Myometrial cell (primary cell): Measurements from ENCODE around the gene USP54. TPM values are rescaled to one million over a fixed set of nuclear protein-coding genes. Genes with fewer than 3 reads are reported as not detected.

Source experiments
- total RNA-seq: library from RNA; depleted of rRNA; stranded (reverse); fragments of >200 nt; gene quantifications from 2 replicates; pipeline ENCODE4 v1.2.3, GENCODE V29; 2015

USP54 gene
- total RNA-seq: 17.9 and 23.4 TPM in 2 replicates

GRCh38 chr10:73590881-73591799 is at the start of gene USP54:
USP54 (minus strand) TSS chr10:73591342; CDS start chr10:73575658, 15,684 bp downstream.

GRCh38 chr10:73495884-73496674 is 95.1 kb downstream of the USP54 start, which contains the start of gene PPP3CB:
PPP3CB (minus strand) TSS chr10:73496024; CDS start chr10:73495889, 135 bp downstream.

Other genes with a start within 250 kb of the USP54 start
- gene CFAP70, start 232.5 kb downstream of the USP54 start, total RNA-seq: 0.18 and 0.29 TPM in 2 replicates
- gene ANXA7, start 177.3 kb downstream of the USP54 start, total RNA-seq: 159 and 183 TPM in 2 replicates
- 1.2 and 1.6 TPM in 2 replicates for gene MSS51, start 157.8 kb downstream of the USP54 start, total RNA-seq
- 16.1 and 28.0 TPM in 2 replicates for gene PPP3CB, start 95.3 kb downstream of the USP54 start, total RNA-seq
- 0.53 TPM in 1 of 2 replicates, not detected in the other for gene MYOZ1, start 50.1 kb upstream of the USP54 start, total RNA-seq
- gene SYNPO2L, start 64.7 kb upstream of the USP54 start, total RNA-seq: under 0.01 and 0.18 TPM in 2 replicates
- 1.6 TPM in 1 of 2 replicates, not detected in the other for gene AGAP5, start 106.8 kb upstream of the USP54 start, total RNA-seq
- 67.7 and 68.9 TPM in 2 replicates for gene SEC24C, start 153.0 kb upstream of the USP54 start, total RNA-seq
- 37.2 and 39.2 TPM in 2 replicates for gene CHCHD1, start 190.7 kb upstream of the USP54 start, total RNA-seq
- gene ZSWIM8, start 194.3 kb upstream of the USP54 start, total RNA-seq: 54.8 and 57.4 TPM in 2 replicates
- 21.9 and 27.3 TPM in 2 replicates for gene NDST2, start 220.3 kb upstream of the USP54 start, total RNA-seq